K562 (cell line): ENCODE results near the gene CD84. TPM values are rescaled to one million over a fixed set of nuclear protein-coding genes. Genes with fewer than 3 reads are reported as not detected.

ENCODE experiments used
- ATAC-seq: fragments of 200-7000 bp; cut with Tn5 transposase; 3 replicates; pipeline ENCODE4 v1.9.1; 2020; ENCODE audit warnings: moderate library complexity
- BruUV-seq: library from RNA; stranded (reverse); fragments of 400-500 nt; replicated peaks from 2 replicates; lab custom pipeline; 2021; lab: Mats Ljungman, UMichigan
- CTCF ChIA-PET: fragments of 300-600 bp; formaldehyde crosslinking; extraction: SDS; loops from one replicate; lab custom pipeline; 2021; ENCODE audit warnings: low intra/inter-chr PET ratio; lab: Yijun Ruan, JAX
- POLR2A ChIA-PET: fragments of 300-600, 350-650 bp; sonication (Branson Sonifier 250); formaldehyde crosslinking; extraction: SDS; loops from one replicate; lab custom pipeline; 2021; ENCODE audit warnings: antibody characterized with exemption, inconsistent platforms; lab: Yijun Ruan, JAX
- DNase-seq, 4 experiments: peaks; one replicate each; pipeline versions ENCODE4 v3.0.0 to v3.0.0-alpha.2; 2011 to 2018; ENCODE audit warnings: low spot score in 3 of 4, mixed read lengths in 3 of 4; ENCODE audit errors: extremely low read depth in 1 of 4
- FAIRE-seq: peaks from 2 replicates; lab custom pipeline; 2011; peaks lifted over from hg19 to GRCh38; lab: Jason Lieb, UNC
- H2AFZ ChIP-seq: 2 replicates; pipeline ENCODE4 v1.6.0; 2011; ENCODE audit warnings: low read depth, low read length, control low read depth, inconsistent platforms
- H3K27ac ChIP-seq: fragments of 200-600 bp; 3 replicates; pipeline ENCODE4 v1.8.0; 2011; ENCODE audit warnings: low read depth, mild to moderate bottlenecking, control low read depth, inconsistent platforms, low read length, moderate library complexity, mixed read lengths; ENCODE audit errors: extremely low read depth
- H3K27me3 ChIP-seq, 2 experiments: fragments of 300-600 bp in 1 of 2; 2 replicates in 1 of 2; 3 replicates in 1 of 2; pipeline versions ENCODE4 v1.6.0 to v1.8.0; 2011; ENCODE audit warnings: inconsistent platforms in 2 of 2, low read length in 2 of 2, mild to moderate bottlenecking in 1 of 2, mixed read lengths in 1 of 2, moderate library complexity in 1 of 2; ENCODE audit not compliant: control insufficient read depth in 2 of 2, insufficient read depth in 2 of 2
- H3K36me3 ChIP-seq: fragments of 300-600 bp; 3 replicates; pipeline ENCODE4 v1.8.0; 2011; ENCODE audit warnings: mild to moderate bottlenecking, low read length, inconsistent platforms; ENCODE audit not compliant: control insufficient read depth, insufficient read depth
- H3K4me1 ChIP-seq, 2 experiments: fragments of 200-600 bp in 1 of 2; replicated peaks in 1 of 2; 2 replicates in 1 of 2; 3 replicates in 1 of 2; pipeline versions ENCODE4 v1.5.1 to v1.8.0; 2011; ENCODE audit warnings: inconsistent platforms in 2 of 2, low read length in 2 of 2, mild to moderate bottlenecking in 1 of 2, mixed read lengths in 1 of 2, moderate library complexity in 1 of 2; ENCODE audit not compliant: control insufficient read depth in 2 of 2, insufficient read depth in 2 of 2
- H3K4me2 ChIP-seq: 2 replicates; pipeline ENCODE4 v1.6.1; 2011; ENCODE audit warnings: low read length, control low read depth, inconsistent platforms, mixed read lengths; ENCODE audit not compliant: insufficient read depth
- H3K4me3 ChIP-seq: fragments of 200-600 bp; sonication (generic), shearing (Covaris generic); 2 replicates; pipeline ENCODE4 v1.5.1; 2016; ENCODE audit warnings: control low read depth, inconsistent platforms
- H3K79me2 ChIP-seq: fragments of 200-600 bp; 3 replicates; pipeline ENCODE4 v1.8.0; 2011; ENCODE audit warnings: low read length, inconsistent platforms; ENCODE audit not compliant: control insufficient read depth, insufficient read depth
- H3K9ac ChIP-seq, 2 experiments: 2 replicates each; pipeline versions ENCODE4 v1.6.0 to v1.6.1; 2011; ENCODE audit warnings: low read depth in 2 of 2, low read length in 2 of 2, control low read depth in 1 of 2, inconsistent platforms in 1 of 2, mild to moderate bottlenecking in 1 of 2, mixed read lengths in 1 of 2; ENCODE audit not compliant: insufficient read depth in 1 of 2
- H3K9me1 ChIP-seq: one replicate; pipeline ENCODE4 v1.6.0; 2011; ENCODE audit warnings: inconsistent platforms, mild to moderate bottlenecking, low read length, moderate library complexity; ENCODE audit not compliant: control insufficient read depth, insufficient read depth
- H3K9me3 ChIP-seq: replicated peaks from 2 replicates; pipeline ENCODE4 v1.5.1; 2011; ENCODE audit warnings: low read depth, low read length, inconsistent platforms; ENCODE audit not compliant: control insufficient read depth, insufficient read depth
- H4K20me1 ChIP-seq: replicated peaks from 2 replicates; pipeline ENCODE4 v1.6.1; 2011; ENCODE audit warnings: low read length, inconsistent platforms, mixed read lengths; ENCODE audit not compliant: control insufficient read depth, insufficient read depth
- FOSL1 ChIP-seq: fragments of 200-800 bp; sonication (Bioruptor generic); conservative IDR thresholded peaks from 2 replicates; pipeline ENCODE4 v1.6.1; 2016; ENCODE audit warnings: missing genetic modification characterization, missing compliant biosample characterization
- HDAC1 ChIP-seq, 2 experiments: fragments of 450-650 bp; IDR thresholded peaks; 2 replicates each; pipeline ENCODE4 v1.6.1; 2016 to 2017; ENCODE audit warnings: inconsistent platforms in 1 of 2, mild to moderate bottlenecking in 1 of 2, moderate library complexity in 1 of 2
- RAD51 ChIP-seq: fragments of 450-650 bp; IDR thresholded peaks from 2 replicates; pipeline ENCODE4 v1.7.1; 2016; ENCODE audit warnings: low read depth, mild to moderate bottlenecking, borderline replicate concordance
- SETDB1 ChIP-seq: IDR thresholded peaks from one replicate; pipeline ENCODE4 v1.6.1; 2012; ENCODE audit warnings: low read length, control low read depth, inconsistent platforms
- SNRNP70 ChIP-seq: fragments of 200-400 bp; formaldehyde crosslinking; optimal IDR thresholded peaks from 2 replicates; pipeline ENCODE3; 2017; ENCODE audit warnings: low read depth, low read length
- SREBF2 ChIP-seq: sonication (generic); formaldehyde crosslinking; IDR thresholded peaks from 2 replicates; pipeline ENCODE4 v1.4.0; 2020; ENCODE audit warnings: mild to moderate bottlenecking, missing genetic modification reagents
- TRIM24 ChIP-seq, 2 experiments: fragments of 450-650 bp; IDR thresholded peaks; 2 replicates each; pipeline ENCODE4 v1.6.1; 2016
- TSC22D4 ChIP-seq: fragments of 450-650 bp; IDR thresholded peaks from 2 replicates; pipeline ENCODE4 v1.6.1; 2016; ENCODE audit warnings: missing genetic modification characterization, missing biosample characterization, control low read depth
- ZC3H11A ChIP-seq: IDR thresholded peaks from 2 replicates; pipeline ENCODE4 v1.6.1; 2012; ENCODE audit warnings: low read depth, low read length, improper control_type of control experiment
- ZNF398 ChIP-seq: fragments of 250-450 bp; sonication (Bioruptor Pico); IDR thresholded peaks from 2 replicates; pipeline ENCODE4 v1.8.0; 2021; ENCODE audit warnings: moderate library complexity, mild to moderate bottlenecking, inconsistent platforms
- WGBS: fragments of 100-300 bp; shearing (Covaris generic); methylation state at CpG from one replicate; pipeline ENCODE4 v1.1.6; 2016; ENCODE audit warnings: low coverage, mixed read lengths; ENCODE audit not compliant: insufficient coverage; ENCODE audit errors: missing lambda C conversion rate; 5-methylcytosine and 5-hydroxymethylcytosine counted together
- in situ Hi-C: fragments of 300-500 bp; cut with MboI; formaldehyde crosslinking; loops from 4 replicates; pipeline ENCODE4 v1.15.0; 2018; ENCODE audit warnings: inconsistent platforms, mixed read lengths
- intact Hi-C: fragments of 100-400 bp; cut with micrococcal nuclease; formaldehyde crosslinking; loops from 2 replicates; pipeline ENCODE4 v1.14.2; 2022
- polyA plus RNA-seq, 8 experiments: library from polyadenylated mRNA; depleted of rRNA in 4 of 8; stranded (reverse) in 5 of 8; unstranded in 3 of 8; fragments of >200 nt; fragmentation: Nextera tagmentation in 2 of 8; fragmentation: Illumina TruSeq in 1 of 8; extraction: Ambion mirVana in 2 of 8; extraction: Trizol in 1 of 8; gene quantifications; 2 replicates each; pipeline versions ENCODE4 v1.2.1 to v1.2.3, GENCODE V29; 2011 to 2014; ENCODE audit warnings: inconsistent platforms in 1 of 8, missing spikeins in 1 of 8
- total RNA-seq, 7 experiments: library from RNA; depleted of rRNA in 6 of 7; stranded (reverse); fragments of >200 nt in 6 of 7; fragmentation: Illumina TruSeq in 2 of 7; extraction: Trizol in 2 of 7; gene quantifications; 2 replicates each; pipeline versions ENCODE4 v1.2.1 to v1.2.3, GENCODE V29; 2011 to 2021; ENCODE audit warnings: low replicate concordance in 1 of 7

Gene CD84
- total and polyA plus RNA-seq, 9 of the 15 experiments (the other 6 are each of a cell fraction or from before 2014, with no cell fraction given): 0.82 to 6.8 (median 2.0) TPM

- 45% methylated on average over 3 of the region's 3 CpGs for WGBS
- ATAC-seq (no peak), DNase-seq (no peak), FAIRE-seq (no peak)
- BruUV-seq: no TSS peak
- CTCF ChIA-PET: interaction anchor here (0.6 kb wide), 1 partner anchor 203 kb away, joined by 3 read pairs; no protein-coding TSS in a partner anchor
- Histone ChIP-seq H2AFZ (no peak overlapping the region), H3K9me3 (0 out of 2 replicates have a peak, but pooled peaks cover 3% of the 10 kb centered on the region), H3K27ac (no peak overlapping the region), H4K20me1 (no peaks in the 10 kb centered on the region), H3K4me3 (no peak overlapping the region), H3K36me3 (no peaks in the 10 kb centered on the region), H3K9ac (no peak overlapping the region), H3K9me1 (no peaks in the 10 kb centered on the region), H3K4me1 (peaks cover 10 to 31% of the 10 kb centered on the region in 2 experiments; a peak in 4 of 5 replicates), H3K79me2 (no peaks in the 10 kb centered on the region), H3K4me2 (no peak overlapping the region), H3K27me3 (no peaks in the 10 kb centered on the region)
- in situ Hi-C loops: no loop called here
- POLR2A ChIA-PET: no interaction called here
- TF ChIP-seq SETDB1: no peak
- TF ChIP-seq RAD51: no peak
- no peak for TF ChIP-seq SREBF2 (CRISPR knock-in tag)
- no peak for TF ChIP-seq ZNF398 (CRISPR knock-in tag)
- TF ChIP-seq FOSL1 (tag): no peak
- no peak for TF ChIP-seq SNRNP70
- TF ChIP-seq HDAC1 (IDR thresholded peaks at IDR 0.05): no peak
- no peak for TF ChIP-seq ZC3H11A
- TF ChIP-seq TRIM24 (IDR thresholded peaks at IDR 0.05): no peak
- TF ChIP-seq TSC22D4 (tag): no peak
- intact Hi-C loops: loop anchor here (10.0 kb wide), 1 partner anchor 142 kb away; no protein-coding TSS in a partner anchor
Measured at GRCh38 chr1:160623227-160623633, 43.9 kb upstream of the CD84 start.
